A549 treated with ZK216348 at 1 μM for 4 hours (cell line): ENCODE data around the gene FAAH2. TPM values are rescaled to one million over a fixed set of nuclear protein-coding genes. Genes with fewer than 3 reads are reported as not detected.

Experiments
- total RNA-seq: library from RNA; stranded (reverse); fragments of 200-300 nt; extraction: Qiagen RNA extraction; gene quantifications from 5 replicates; pipeline ENCODE4 v1.2.3, GENCODE V29; 2022; ENCODE audit warnings: low read depth

The FAAH2 gene, protein sequence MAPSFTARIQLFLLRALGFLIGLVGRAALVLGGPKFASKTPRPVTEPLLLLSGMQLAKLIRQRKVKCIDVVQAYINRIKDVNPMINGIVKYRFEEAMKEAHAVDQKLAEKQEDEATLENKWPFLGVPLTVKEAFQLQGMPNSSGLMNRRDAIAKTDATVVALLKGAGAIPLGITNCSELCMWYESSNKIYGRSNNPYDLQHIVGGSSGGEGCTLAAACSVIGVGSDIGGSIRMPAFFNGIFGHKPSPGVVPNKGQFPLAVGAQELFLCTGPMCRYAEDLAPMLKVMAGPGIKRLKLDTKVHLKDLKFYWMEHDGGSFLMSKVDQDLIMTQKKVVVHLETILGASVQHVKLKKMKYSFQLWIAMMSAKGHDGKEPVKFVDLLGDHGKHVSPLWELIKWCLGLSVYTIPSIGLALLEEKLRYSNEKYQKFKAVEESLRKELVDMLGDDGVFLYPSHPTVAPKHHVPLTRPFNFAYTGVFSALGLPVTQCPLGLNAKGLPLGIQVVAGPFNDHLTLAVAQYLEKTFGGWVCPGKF
- total RNA-seq, result 0.18 to 0.36 TPM in 2 of 5 replicates, not detected in the others

GRCh38 chrX:57286507-57287251, at the start of gene FAAH2:
Gene FAAH2, plus strand, starts transcription at chrX:57286706. Its CDS starts 120 bp downstream, at chrX:57286826.

Other genes starting within 250 kb of the FAAH2 start
- 8.5 to 11.0 TPM (median 9.6 TPM) in 5 replicates for gene SPIN2B, start 165.2 kb upstream of the FAAH2 start, total RNA-seq
- gene SPIN2A, start 149.3 kb upstream of the FAAH2 start, total RNA-seq, result 0.12 to 0.37 TPM (median 0.18 TPM) in 5 replicates